MCF 10A (cell line): ENCODE measurements around the gene IL4R. TPM values are rescaled to one million over a fixed set of nuclear protein-coding genes. Genes with fewer than 3 reads are reported as not detected.

ENCODE experiments used
- BruUV-seq: library from RNA; stranded (reverse); fragments of 400-500 nt; replicated peaks from 2 replicates; lab custom pipeline; 2021; lab: Mats Ljungman, UMichigan
- CTCF ChIA-PET: fragments of 300-600 bp; sonication (Branson Sonifier 250); formaldehyde crosslinking; extraction: SDS; loops from one replicate; lab custom pipeline; 2021; ENCODE audit warnings: antibody characterized with exemption, inconsistent platforms; lab: Yijun Ruan, JAX
- POLR2A ChIA-PET: fragments of 300-600, 350-650 bp; sonication (Branson Sonifier 250); formaldehyde crosslinking; extraction: SDS; loops from one replicate; lab custom pipeline; 2020; ENCODE audit warnings: antibody characterized with exemption, inconsistent platforms; lab: Yijun Ruan, JAX
- DNase-seq: peaks from one replicate; pipeline ENCODE4 v3.0.0-alpha.2; 2018; ENCODE audit not compliant: unreplicated experiment
- H3K27ac Mint-ChIP-seq: one replicate; pipeline ENCODE4 v1.8.0; 2022; ENCODE audit warnings: mild to moderate bottlenecking, low read depth, mixed read lengths; ENCODE audit not compliant: unreplicated experiment
- H3K27me3 Mint-ChIP-seq: one replicate; pipeline ENCODE4 v1.8.0; 2022; ENCODE audit warnings: mixed read lengths; ENCODE audit not compliant: insufficient read depth, unreplicated experiment
- H3K36me3 Mint-ChIP-seq: one replicate; pipeline ENCODE4 v1.8.0; 2022; ENCODE audit warnings: mild to moderate bottlenecking, moderate library complexity, mixed read lengths; ENCODE audit not compliant: insufficient read depth, unreplicated experiment
- H3K4me1 Mint-ChIP-seq: one replicate; pipeline ENCODE4 v1.8.0; 2022; ENCODE audit warnings: mixed read lengths; ENCODE audit not compliant: insufficient read depth, unreplicated experiment
- H3K4me3 Mint-ChIP-seq: one replicate; pipeline ENCODE4 v1.8.0; 2022; ENCODE audit warnings: mild to moderate bottlenecking, moderate library complexity, mixed read lengths; ENCODE audit not compliant: unreplicated experiment
- H3K9me3 Mint-ChIP-seq: one replicate; pipeline ENCODE4 v1.8.0; 2022; ENCODE audit warnings: mixed read lengths; ENCODE audit not compliant: unreplicated experiment
- CTCF ChIP-seq: fragments of 200-600 bp; IDR thresholded peaks from one replicate; pipeline ENCODE4 v1.8.0; 2022; ENCODE audit warnings: antibody characterized with exemption, mild to moderate bottlenecking; ENCODE audit not compliant: unreplicated experiment
- intact Hi-C: fragments of 100-400 bp; cut with micrococcal nuclease; formaldehyde crosslinking; loops from 2 replicates; pipeline ENCODE4 v1.14.1; 2022
- total RNA-seq: library from RNA; stranded (reverse); gene quantifications from 2 replicates; pipeline ENCODE4 v1.2.3, GENCODE V29; 2022

IL4R gene
- total RNA-seq, 1 experiment from 2014 or later = 51.9 TPM

GRCh38 chr16:27267037-27267677 lies 46.6 kb upstream of the IL4R start:
- Mint-ChIP-seq H3K9me3 (peaks cover 5% of the 10 kb centered on the region), H3K4me1 (peaks cover 27% of the 10 kb centered on the region), H3K4me3 (peak overlapping the region; percentile 94), H3K36me3 (peaks cover 5% of the 10 kb centered on the region), H3K27me3 (no peaks in the 10 kb centered on the region), H3K27ac (peak overlapping the region; percentile 99)
- POLR2A ChIA-PET = interaction anchor here (1.8 to 1.9 kb wide), 2 partner anchors 9 to 49 kb away, joined by 5 to 8 read pairs; no protein-coding TSS in a partner anchor
- CTCF ChIA-PET = no interaction called here
- no peak for TF ChIP-seq CTCF
- no TSS peak for BruUV-seq
- intact Hi-C loops = no loop called here
- DNase-seq = no peak

- H3K36me3 Mint-ChIP-seq = peaks cover 5% of the 10 kb centered on the region
- POLR2A ChIA-PET = interaction anchor here (0.6 to 2.8 kb wide), 17 partner anchors 9 to 65 kb away, joined by 3 to 14 read pairs (median 4); partner anchors contain the start of gene KDM8
- TSS peak; percentile 94 for BruUV-seq
- peak; percentile 96 for DNase-seq
- peaks cover 8% of the 10 kb centered on the region for H3K9me3 Mint-ChIP-seq
- peaks cover 27% of the 10 kb centered on the region for H3K4me1 Mint-ChIP-seq
- H3K27me3 Mint-ChIP-seq = no peaks in the 10 kb centered on the region
- TF ChIP-seq CTCF = no peak
- CTCF ChIA-PET = interaction anchor here (0.7 to 3.4 kb wide), 5 partner anchors 17 to 99 kb away, joined by 3 to 13 read pairs (median 4); no protein-coding TSS in a partner anchor
- H3K27ac Mint-ChIP-seq = peak within 1 kb of the TSS; percentile 99
- intact Hi-C loops = loop anchor here (2.0 kb wide), 1 partner anchor 46 kb away; no protein-coding TSS in a partner anchor
- peak within 1 kb of the TSS; percentile 94 for H3K4me3 Mint-ChIP-seq
Observed at GRCh38 chr16:27268376-27269299, 45.1 kb upstream of the IL4R start, which contains the start of gene NSMCE1. NSMCE1 (minus strand) TSS chr16:27268772; CDS start chr16:27257570, 11,202 bp downstream.

GRCh38 chr16:27269300-27270150 lies 44.2 kb upstream of the IL4R start:
- ChIA-PET POLR2A (interaction anchor here (1.1 to 2.8 kb wide), 8 partner anchors 16 to 58 kb away, joined by 3 to 14 read pairs (median 6); no protein-coding TSS in a partner anchor), CTCF (interaction anchor here (0.6 to 3.4 kb wide), 5 partner anchors 10 to 99 kb away, joined by 3 to 13 read pairs (median 3); no protein-coding TSS in a partner anchor)
- intact Hi-C loops = loop anchor here (2.0 kb wide), 1 partner anchor 45 kb away; no protein-coding TSS in a partner anchor
- BruUV-seq = no TSS peak
- DNase-seq = no peak
- H3K36me3 Mint-ChIP-seq = peaks cover 5% of the 10 kb centered on the region
- H3K27me3 Mint-ChIP-seq = no peaks in the 10 kb centered on the region
- H3K4me3 Mint-ChIP-seq = peak overlapping the region; percentile 94
- H3K9me3 Mint-ChIP-seq = peaks cover 8% of the 10 kb centered on the region
- peaks cover 20% of the 10 kb centered on the region for H3K4me1 Mint-ChIP-seq
- peak overlapping the region; percentile 99 for H3K27ac Mint-ChIP-seq
- TF ChIP-seq CTCF = no peak
